CD4-positive, alpha-beta memory T cell (primary cell): ENCODE data around the gene SIPA1L2. TPM values are rescaled to one million over a fixed set of nuclear protein-coding genes. Genes with fewer than 3 reads are reported as not detected.

Experiments
- CTCF ChIA-PET: fragments of 350-600 bp; sonication (Branson Sonifier 250); formaldehyde crosslinking; loops from one replicate; lab custom pipeline; 2021; ENCODE audit warnings: inconsistent platforms; ENCODE audit not compliant: partially characterized antibody; lab: Charles Lee
- POLR2A ChIA-PET: fragments of 350-600 bp; sonication (Branson Sonifier 250); formaldehyde crosslinking; loops from one replicate; lab custom pipeline; 2021; ENCODE audit not compliant: partially characterized antibody; lab: Charles Lee
- DNase-seq, 5 donors: peaks; one replicate each; pipeline versions ENCODE4 v3.0.0 to v3.0.0-alpha.2; 2020 to 2022; ENCODE audit warnings: mixed read lengths in 1 of 5
- H3K27ac ChIP-seq: one replicate; pipeline ENCODE4 v1.7.0; 2013; ENCODE audit warnings: low read depth, low read length
- H3K27me3 ChIP-seq: 2 replicates; pipeline ENCODE4 v1.7.0; 2013; ENCODE audit warnings: mild to moderate bottlenecking, low read length, moderate library complexity; ENCODE audit not compliant: insufficient read depth
- H3K36me3 ChIP-seq: 2 replicates; pipeline ENCODE4 v1.7.0; 2013; ENCODE audit warnings: mild to moderate bottlenecking, low read length, moderate library complexity; ENCODE audit not compliant: insufficient read depth
- H3K4me1 ChIP-seq: 2 replicates; pipeline ENCODE4 v1.7.0; 2013; ENCODE audit warnings: mild to moderate bottlenecking, low read length, moderate library complexity; ENCODE audit not compliant: insufficient read depth
- H3K4me3 ChIP-seq, 2 donors: one replicate each; pipeline ENCODE4 v1.7.0; 2013; ENCODE audit warnings: low read length in 2 of 2, mild to moderate bottlenecking in 1 of 2
- H3K9me3 ChIP-seq, 2 donors: one replicate each; pipeline ENCODE4 v1.7.0; 2013; ENCODE audit warnings: low read length in 2 of 2, control low read depth in 1 of 2; ENCODE audit not compliant: control insufficient read depth in 1 of 2
- H3K27ac Mint-ChIP-seq, 7 donors: one replicate each; pipeline ENCODE4 v1.8.0; 2020 to 2021; ENCODE audit warnings: mixed read lengths in 7 of 7, mild to moderate bottlenecking in 6 of 7, inconsistent platforms in 3 of 7, moderate library complexity in 3 of 7
- H3K27me3 Mint-ChIP-seq, 2 donors: one replicate each; pipeline ENCODE4 v1.8.0; 2020 to 2021; ENCODE audit warnings: mixed read lengths in 2 of 2
- H3K36me3 Mint-ChIP-seq, 2 donors: one replicate each; pipeline ENCODE4 v1.8.0; 2020 to 2021; ENCODE audit warnings: mixed read lengths in 2 of 2, inconsistent platforms in 1 of 2, mild to moderate bottlenecking in 1 of 2
- H3K4me1 Mint-ChIP-seq, 4 donors: one replicate each; pipeline ENCODE4 v1.8.0; 2020 to 2021; ENCODE audit warnings: mixed read lengths in 4 of 4, mild to moderate bottlenecking in 1 of 4
- H3K4me3 Mint-ChIP-seq, 8 donors: one replicate each; pipeline ENCODE4 v1.8.0; 2020 to 2021; ENCODE audit warnings: mixed read lengths in 8 of 8, mild to moderate bottlenecking in 7 of 8, moderate library complexity in 6 of 8, inconsistent platforms in 3 of 8
- H3K9me3 Mint-ChIP-seq, 8 donors: one replicate each; pipeline ENCODE4 v1.8.0; 2020 to 2021; ENCODE audit warnings: mixed read lengths in 8 of 8, mild to moderate bottlenecking in 5 of 8, inconsistent platforms in 3 of 8, moderate library complexity in 1 of 8
- intact Hi-C: fragments of 100-400 bp; cut with micrococcal nuclease; formaldehyde crosslinking; loops from one replicate; pipeline ENCODE4 v1.15.1; 2023
- polyA plus RNA-seq, 2 donors: library from polyadenylated mRNA; unstranded; fragments of 300-500 nt; fragmentation: Illumina TruSeq; gene quantifications; one replicate each; pipeline ENCODE4 v1.2.3, GENCODE V29; 2021
- total RNA-seq, 2 experiments: library from RNA; stranded (reverse); gene quantifications; one replicate each; pipeline ENCODE4 v1.2.3, GENCODE V29; 2021

SIPA1L2 gene
- total and polyA plus RNA-seq, 4 experiments from 2014 or later: 0.20 to 1.6 (median 1.0) TPM

GRCh38 chr1:232585486-232585885 is 44.4 kb downstream of the SIPA1L2 start:
- no peak overlapping the region for H3K27ac Mint-ChIP-seq
- no peak overlapping the region for H3K27ac ChIP-seq
- peaks cover 5 to 17% (median 14%) of the 10 kb centered on the region in 4 donors for H3K4me1 Mint-ChIP-seq
- peaks cover 2% of the 10 kb centered on the region for H3K4me1 ChIP-seq
- H3K9me3 Mint-ChIP-seq: peaks cover 0 to 6% (median 0%) of the 10 kb centered on the region in 8 donors
- no peaks in the 10 kb centered on the region for H3K27me3 ChIP-seq
- H3K27me3 Mint-ChIP-seq: no peaks in the 10 kb centered on the region
- no peak for DNase-seq
- ChIA-PET POLR2A (no interaction called here), CTCF (no interaction called here)
- no peaks in the 10 kb centered on the region for H3K36me3 ChIP-seq
- H3K4me3 ChIP-seq: no peak overlapping the region
- H3K36me3 Mint-ChIP-seq: peaks cover 0 to 5% of the 10 kb centered on the region in 2 donors
- intact Hi-C loops: no loop called here
- no peak overlapping the region for H3K4me3 Mint-ChIP-seq
- H3K9me3 ChIP-seq: no peaks in the 10 kb centered on the region

DNA sequence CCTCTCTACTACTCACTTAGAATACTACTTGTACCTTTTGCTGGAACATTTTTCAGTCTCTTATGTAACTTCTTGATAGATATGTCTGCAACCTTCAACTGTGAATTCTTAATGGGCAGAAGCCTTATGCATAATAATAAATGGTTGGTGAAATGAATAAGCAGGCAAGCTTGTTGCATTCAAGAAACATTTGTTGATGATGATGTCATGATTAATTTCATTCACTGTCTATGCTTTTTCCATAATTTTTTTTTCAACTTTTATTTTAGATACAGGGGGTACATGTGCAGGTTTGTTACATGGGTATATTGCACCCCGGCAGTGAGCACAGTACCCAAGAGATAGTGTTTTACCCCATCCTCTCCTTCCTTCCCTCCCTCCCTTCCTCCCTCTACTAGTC is 48.0 kb downstream of the SIPA1L2 start:
- peaks cover 28 to 42% (median 36%) of the 10 kb centered on the region in 4 donors for H3K4me1 Mint-ChIP-seq
- ChIA-PET CTCF (no interaction called here), POLR2A (interaction anchor here (0.7 kb wide), 1 partner anchor 8 kb away, joined by 3 read pairs; no protein-coding TSS in a partner anchor)
- Histone ChIP-seq H3K4me3 (no peak overlapping the region), H3K27ac (no peak overlapping the region), H3K9me3 (no peaks in the 10 kb centered on the region), H3K27me3 (no peaks in the 10 kb centered on the region), H3K36me3 (no peaks in the 10 kb centered on the region), H3K4me1 (peaks cover 37% of the 10 kb centered on the region)
- intact Hi-C loops: no loop called here
- H3K36me3 Mint-ChIP-seq: no peaks in the 10 kb centered on the region
- peaks cover 0 to 4% (median 0%) of the 10 kb centered on the region in 8 donors for H3K9me3 Mint-ChIP-seq
- H3K27ac Mint-ChIP-seq: peak overlapping the region in 1 of 7 donors; percentile 4
- H3K4me3 Mint-ChIP-seq: no peak overlapping the region
- no peaks in the 10 kb centered on the region for H3K27me3 Mint-ChIP-seq
- DNase-seq: no peak

Other genes starting within 250 kb of the SIPA1L2 start
- 1 to 10 TPM; 2.7 to 3.1 TPM for gene MAP10, start 175.3 kb upstream of the SIPA1L2 start, total RNA-seq
- gene MAP10, start 175.3 kb upstream of the SIPA1L2 start, polyA plus RNA-seq: 1 to 10 TPM in 1 of 2 donors, under 1 TPM in 1; 0.48 to 1.9 TPM